Activated naive CD8-positive, alpha-beta T cell treated with anti-CD3 and anti-CD28 coated beads, Interleukin-2, amount 10 ng/mL, durations not matched to agents 7 days and 5 days (primary cell): ENCODE measurements around the gene NOVA2. TPM values are rescaled to one million over a fixed set of nuclear protein-coding genes. Genes with fewer than 3 reads are reported as not detected.

Experiments used
- ATAC-seq: fragments of 150-1000 bp; cut with Tn5 transposase; one replicate; pipeline ENCODE4 v1.10.0; 2021; ENCODE audit warnings: low read depth, moderate library complexity
- POLR2A ChIA-PET: fragments of 350-600 bp; sonication (Branson Sonifier 250); formaldehyde crosslinking; loops from one replicate; lab custom pipeline; 2021; ENCODE audit warnings: antibody characterized with exemption; lab: Charles Lee
- DNase-seq: peaks from one replicate; pipeline ENCODE4 v3.0.0; 2021
- H3K27ac Mint-ChIP-seq: one replicate; pipeline ENCODE4 v1.8.0; 2022; ENCODE audit warnings: mild to moderate bottlenecking, mixed read lengths
- H3K27me3 Mint-ChIP-seq: one replicate; pipeline ENCODE4 v1.8.0; 2022; ENCODE audit warnings: mild to moderate bottlenecking, moderate library complexity, mixed read lengths
- H3K36me3 Mint-ChIP-seq: one replicate; pipeline ENCODE4 v1.8.0; 2021; ENCODE audit warnings: mild to moderate bottlenecking, mixed read lengths
- H3K4me1 Mint-ChIP-seq: one replicate; pipeline ENCODE4 v1.8.0; 2021; ENCODE audit warnings: mixed read lengths
- H3K4me3 Mint-ChIP-seq: one replicate; pipeline ENCODE4 v1.8.0; 2022; ENCODE audit warnings: mild to moderate bottlenecking, moderate library complexity, mixed read lengths
- H3K9me3 Mint-ChIP-seq: one replicate; pipeline ENCODE4 v1.8.0; 2021; ENCODE audit warnings: mixed read lengths
- total RNA-seq, 2 experiments: library from RNA; stranded (reverse); gene quantifications; one replicate each; pipeline ENCODE4 v1.2.3, GENCODE V29; 2021

The NOVA2 gene
- total RNA-seq, 2 experiments from 2014 or later, result not detected

- Mint-ChIP-seq H3K4me3 (peak overlapping the region; percentile 82), H3K27ac (peak overlapping the region; percentile 79), H3K27me3 (peaks cover 13% of the 10 kb centered on the region), H3K36me3 (peaks cover 10% of the 10 kb centered on the region), H3K9me3 (no peaks in the 10 kb centered on the region), H3K4me1 (peaks cover 11% of the 10 kb centered on the region)
- POLR2A ChIA-PET, result no interaction called here
- ATAC-seq, result peak; percentile 44
- DNase-seq, result peak; percentile 65
Measured at GRCh38 chr19:46015687-46016425, 42.2 kb upstream of the NOVA2 start.

- POLR2A ChIA-PET, result no interaction called here
- H3K4me1 Mint-ChIP-seq, result peaks cover 11% of the 10 kb centered on the region
- peaks cover 13% of the 10 kb centered on the region for H3K27me3 Mint-ChIP-seq
- peaks cover 10% of the 10 kb centered on the region for H3K36me3 Mint-ChIP-seq
- ATAC-seq (peak; percentile 29), DNase-seq (peak; percentile 76)
- peak overlapping the region; percentile 82 for H3K4me3 Mint-ChIP-seq
- no peaks in the 10 kb centered on the region for H3K9me3 Mint-ChIP-seq
- H3K27ac Mint-ChIP-seq, result no peak overlapping the region
Measured at GRCh38 chr19:46014941-46015686, 41.4 kb upstream of the NOVA2 start.

GRCh38 chr19:46014534-46014933, 40.9 kb upstream of the NOVA2 start:
- Mint-ChIP-seq H3K4me3 (peak overlapping the region; percentile 42), H3K27ac (no peak overlapping the region), H3K4me1 (peaks cover 11% of the 10 kb centered on the region), H3K9me3 (no peaks in the 10 kb centered on the region), H3K36me3 (peaks cover 10% of the 10 kb centered on the region), H3K27me3 (peaks cover 13% of the 10 kb centered on the region)
- DNase-seq (no peak), ATAC-seq (no peak)
- POLR2A ChIA-PET, result no interaction called here

- H3K4me1 Mint-ChIP-seq, result peaks cover 2% of the 10 kb centered on the region
- POLR2A ChIA-PET, result no interaction called here
- ATAC-seq, result peak; percentile 60
- H3K4me3 Mint-ChIP-seq, result no peak overlapping the region
- H3K27ac Mint-ChIP-seq, result no peak overlapping the region
- H3K36me3 Mint-ChIP-seq, result peaks cover 6% of the 10 kb centered on the region
- no peaks in the 10 kb centered on the region for H3K9me3 Mint-ChIP-seq
- DNase-seq, result peak; percentile 75
- peaks cover 6% of the 10 kb centered on the region for H3K27me3 Mint-ChIP-seq
Measured at GRCh38 chr19:46009530-46010510, 36.2 kb upstream of the NOVA2 start.

- POLR2A ChIA-PET, result no interaction called here
- Mint-ChIP-seq H3K36me3 (peaks cover 4% of the 10 kb centered on the region), H3K4me3 (no peak overlapping the region)
Measured at GRCh38 chr19:46006411-46006810, 32.7 kb upstream of the NOVA2 start.

GRCh38 chr19:46002678-46003275, 29.1 kb upstream of the NOVA2 start:
- peaks cover 21% of the 10 kb centered on the region for H3K4me1 Mint-ChIP-seq
- DNase-seq, result no peak
- H3K27ac Mint-ChIP-seq, result no peak overlapping the region
- POLR2A ChIA-PET, result no interaction called here
- H3K9me3 Mint-ChIP-seq, result no peaks in the 10 kb centered on the region
- no peak for ATAC-seq
- no peak overlapping the region for H3K4me3 Mint-ChIP-seq
- no peaks in the 10 kb centered on the region for H3K27me3 Mint-ChIP-seq
- H3K36me3 Mint-ChIP-seq, result peaks cover 6% of the 10 kb centered on the region

More at GRCh38 chr19:46006411-46006810, 32.7 kb upstream of the NOVA2 start:
- H3K27ac Mint-ChIP-seq, result no peak overlapping the region
- H3K27me3 Mint-ChIP-seq, result no peaks in the 10 kb centered on the region
- H3K9me3 Mint-ChIP-seq, result no peaks in the 10 kb centered on the region
- no peak for ATAC-seq
- H3K4me1 Mint-ChIP-seq, result no peaks in the 10 kb centered on the region
- DNase-seq, result no peak

- POLR2A ChIA-PET, result interaction anchor here (1.0 kb wide), 1 partner anchor 283 kb away, joined by 3 read pairs; no protein-coding TSS in a partner anchor
- ATAC-seq, result peak; percentile 93
- H3K36me3 Mint-ChIP-seq, result peaks cover 10% of the 10 kb centered on the region
- no peaks in the 10 kb centered on the region for H3K9me3 Mint-ChIP-seq
- DNase-seq, result peak; percentile 71
- no peak overlapping the region for H3K27ac Mint-ChIP-seq
- H3K4me1 Mint-ChIP-seq, result peaks cover 33% of the 10 kb centered on the region
- H3K4me3 Mint-ChIP-seq, result peak overlapping the region; percentile 84
- no peaks in the 10 kb centered on the region for H3K27me3 Mint-ChIP-seq
Measured at GRCh38 chr19:46000491-46001246, 27.0 kb upstream of the NOVA2 start.

- no peak for DNase-seq
- H3K9me3 Mint-ChIP-seq, result no peaks in the 10 kb centered on the region
- no peaks in the 10 kb centered on the region for H3K27me3 Mint-ChIP-seq
- POLR2A ChIA-PET, result no interaction called here
- peaks cover 33% of the 10 kb centered on the region for H3K4me1 Mint-ChIP-seq
- H3K27ac Mint-ChIP-seq, result peak overlapping the region; percentile 60
- no peak for ATAC-seq
- H3K4me3 Mint-ChIP-seq, result peak overlapping the region; percentile 41
- peaks cover 10% of the 10 kb centered on the region for H3K36me3 Mint-ChIP-seq
Measured at GRCh38 chr19:45999653-46000121, 26.0 kb upstream of the NOVA2 start.

GRCh38 chr19:45998834-45999233, 25.2 kb upstream of the NOVA2 start:
- H3K27ac Mint-ChIP-seq, result no peak overlapping the region
- no peaks in the 10 kb centered on the region for H3K27me3 Mint-ChIP-seq
- POLR2A ChIA-PET, result no interaction called here
- peaks cover 33% of the 10 kb centered on the region for H3K4me1 Mint-ChIP-seq
- no peak for ATAC-seq
- peaks cover 10% of the 10 kb centered on the region for H3K36me3 Mint-ChIP-seq
- DNase-seq, result no peak
- H3K9me3 Mint-ChIP-seq, result no peaks in the 10 kb centered on the region
- H3K4me3 Mint-ChIP-seq, result no peak overlapping the region

- ATAC-seq (no peak), DNase-seq (no peak)
- Mint-ChIP-seq H3K9me3 (no peaks in the 10 kb centered on the region), H3K4me1 (peaks cover 33% of the 10 kb centered on the region), H3K36me3 (peaks cover 8% of the 10 kb centered on the region), H3K27ac (peak overlapping the region; percentile 62), H3K27me3 (no peaks in the 10 kb centered on the region), H3K4me3 (peak overlapping the region; percentile 12)
- POLR2A ChIA-PET, result interaction anchor here (0.7 to 0.9 kb wide), 2 partner anchors 8 to 10 kb away, joined by 3 read pairs; no protein-coding TSS in a partner anchor
Measured at GRCh38 chr19:45996933-45997332, 23.3 kb upstream of the NOVA2 start.

- POLR2A ChIA-PET, result interaction anchor here (0.7 to 2.8 kb wide), 8 partner anchors 9 to 227 kb away, joined by 3 to 11 read pairs (median 3); partner anchors contain the start of genes FOXA3, MYPOP and SIX5
- Mint-ChIP-seq H3K36me3 (peaks cover 8% of the 10 kb centered on the region), H3K27me3 (peaks cover 1% of the 10 kb centered on the region), H3K9me3 (no peaks in the 10 kb centered on the region), H3K4me1 (peaks cover 31% of the 10 kb centered on the region), H3K27ac (no peak overlapping the region), H3K4me3 (no peak overlapping the region)
- no peak for DNase-seq
- ATAC-seq, result no peak
Measured at GRCh38 chr19:45995715-45996385, 22.2 kb upstream of the NOVA2 start.
